ENCODE measurements around the gene CSNK1A1.

CSNK1A1 gene

DNA sequence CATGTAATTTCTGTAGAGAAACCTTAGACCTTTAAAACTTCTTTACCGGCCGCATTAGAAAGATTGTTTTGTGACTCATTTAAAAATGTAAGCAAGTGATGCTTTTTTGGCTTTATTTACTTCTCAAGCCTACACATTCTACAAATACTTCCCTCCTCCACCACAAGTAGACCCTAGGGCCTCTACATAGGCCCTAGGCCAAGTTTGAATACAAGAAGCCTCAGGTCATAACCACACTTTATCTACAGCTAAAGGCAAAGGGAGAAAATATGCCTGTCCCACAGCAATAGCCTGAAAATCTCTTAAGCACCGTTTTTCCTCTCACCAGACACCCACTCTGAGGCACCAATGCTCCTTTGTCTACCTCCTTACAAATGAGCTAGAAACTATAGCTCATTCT lies 53.9 kb downstream of the CSNK1A1 start:
- TF ChIP-seq ZNF274 (IDR thresholded peaks at IDR 0.05; ENCODE audit: low read depth, low read length): no peak

DNA sequence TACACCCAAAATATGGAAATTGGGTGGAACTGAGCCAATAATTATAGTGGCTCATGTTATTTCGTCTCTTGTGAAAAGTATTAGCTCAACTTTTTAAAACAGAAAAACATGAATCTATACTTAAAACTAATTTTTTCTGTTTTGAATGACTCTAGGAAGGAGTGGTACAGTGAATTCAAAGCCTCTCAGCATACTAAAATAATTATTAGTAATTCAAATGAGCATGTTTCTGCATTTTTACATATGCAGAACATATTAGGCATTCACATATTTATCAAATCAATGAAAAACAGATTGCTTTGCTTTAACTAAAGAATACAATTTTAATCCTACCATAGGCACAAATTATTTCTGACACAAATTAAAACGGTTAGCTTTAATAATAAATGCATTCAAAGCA lies 54.3 kb downstream of the CSNK1A1 start:
- no peak for TF ChIP-seq ZNF274 (IDR thresholded peaks at IDR 0.05; ENCODE audit: low read depth, low read length)
- H3K4me3 ChIP-seq (ENCODE audit: low read length): no peak overlapping the region

More for the DNA sequence above, 53.9 kb downstream of the CSNK1A1 start:
- H3K4me3 ChIP-seq (ENCODE audit: low read length): no peak overlapping the region

DNA sequence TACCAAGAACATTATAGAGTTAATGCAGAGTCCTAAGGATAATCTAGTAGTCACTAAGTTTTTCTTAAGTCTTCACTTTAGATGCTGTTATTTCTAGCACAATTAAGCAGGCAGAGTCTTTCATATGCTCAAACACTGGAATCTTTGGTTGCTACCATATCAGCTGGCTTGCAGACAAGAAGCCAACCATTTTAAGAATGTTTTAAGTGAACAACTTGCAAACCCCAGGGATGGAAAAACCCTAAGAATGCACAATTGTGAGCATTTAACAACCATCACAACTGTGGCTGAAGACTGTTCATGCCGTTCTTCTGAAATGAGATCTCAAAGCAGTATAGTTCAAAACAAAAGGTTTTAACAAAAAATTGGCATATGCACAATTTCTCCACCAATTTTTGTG lies 55.1 kb downstream of the CSNK1A1 start:
- H3K4me3 ChIP-seq (ENCODE audit: low read length): no peak overlapping the region
- no peak for TF ChIP-seq ZNF274 (IDR thresholded peaks at IDR 0.05; ENCODE audit: low read depth, low read length)

- TF ChIP-seq ZNF274 (IDR thresholded peaks at IDR 0.05; ENCODE audit: low read depth, low read length): no peak
These were observed 55.6 kb downstream of the CSNK1A1 start for GRCh38 chr5:149495673-149496072.

GRCh38 chr5:149493316-149493715 lies 57.9 kb downstream of the CSNK1A1 start:
- TF ChIP-seq ZNF274 (IDR thresholded peaks at IDR 0.05; ENCODE audit: low read depth, low read length): no peak
- no peak overlapping the region for H3K4me3 ChIP-seq (ENCODE audit: low read length)

More at GRCh38 chr5:149495673-149496072, 55.6 kb downstream of the CSNK1A1 start:
- H3K4me3 ChIP-seq (ENCODE audit: low read length): no peak overlapping the region; the same call in 1 of the 2 replicates

DNA sequence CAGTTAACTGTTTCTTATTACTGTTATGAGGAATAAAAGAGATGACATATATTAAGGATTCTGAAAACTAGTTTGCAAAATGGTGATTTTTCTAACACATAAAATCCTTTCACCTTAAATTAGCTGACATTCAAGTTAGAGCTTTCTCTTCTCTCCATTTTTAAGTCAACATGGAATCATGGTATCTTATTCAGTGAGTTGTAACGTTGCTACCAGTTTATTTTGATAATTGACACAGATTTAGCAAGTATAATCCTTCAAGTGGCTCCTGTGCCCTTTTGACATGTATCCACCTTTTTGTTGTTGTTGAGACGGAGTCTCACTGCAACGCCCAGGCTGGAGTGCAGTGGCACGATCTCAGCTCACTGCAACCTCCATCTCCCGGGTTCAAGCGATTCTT lies 58.5 kb downstream of the CSNK1A1 start:
- H3K4me3 ChIP-seq (ENCODE audit: low read length): no peak overlapping the region
- no peak for TF ChIP-seq ZNF274 (IDR thresholded peaks at IDR 0.05; ENCODE audit: low read depth, low read length)

DNA sequence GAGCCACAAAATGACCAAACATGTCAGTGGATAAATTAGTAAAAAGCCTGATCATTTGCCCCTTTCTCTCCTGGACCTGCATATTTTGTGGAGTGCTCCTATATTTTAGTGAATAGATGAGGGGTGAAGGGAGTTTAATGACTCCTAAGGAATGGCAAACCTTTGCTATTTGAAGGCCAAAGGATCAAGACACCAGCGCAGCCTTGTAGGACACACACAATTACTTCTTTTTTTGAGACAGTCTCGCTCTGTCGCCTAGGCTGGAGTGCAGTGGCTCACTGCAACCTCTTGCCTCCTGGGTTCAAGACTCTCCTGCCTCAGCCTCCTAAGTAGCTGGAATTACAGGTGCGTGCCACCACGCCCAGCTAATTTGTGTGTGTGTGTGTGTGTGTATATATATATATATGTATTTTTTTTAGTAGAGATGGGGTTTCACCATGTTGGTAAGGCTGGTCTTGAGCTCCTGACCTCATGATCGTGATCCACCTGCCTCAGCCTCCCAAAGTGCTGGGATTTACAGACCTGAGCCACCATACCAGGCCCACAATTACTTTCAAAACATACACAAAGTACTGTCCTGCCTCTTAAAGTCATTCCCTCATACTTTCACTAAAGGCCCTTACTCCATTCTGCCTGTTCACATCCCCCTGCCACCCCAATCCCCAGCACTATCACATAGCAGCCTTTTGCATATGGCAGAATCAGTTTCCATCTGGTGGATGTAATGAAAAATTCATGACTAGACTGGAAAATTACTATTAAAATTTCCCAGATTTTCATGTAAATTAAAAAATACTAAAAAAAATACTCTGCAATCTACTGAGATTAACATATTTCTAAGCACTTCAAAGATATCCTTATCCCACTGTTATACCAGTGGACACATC lies 60.4 kb downstream of the CSNK1A1 start:
- no peak overlapping the region for H3K4me3 ChIP-seq (ENCODE audit: low read length)
- no peak for TF ChIP-seq ZNF274 (IDR thresholded peaks at IDR 0.05; ENCODE audit: low read depth, low read length)

DNA sequence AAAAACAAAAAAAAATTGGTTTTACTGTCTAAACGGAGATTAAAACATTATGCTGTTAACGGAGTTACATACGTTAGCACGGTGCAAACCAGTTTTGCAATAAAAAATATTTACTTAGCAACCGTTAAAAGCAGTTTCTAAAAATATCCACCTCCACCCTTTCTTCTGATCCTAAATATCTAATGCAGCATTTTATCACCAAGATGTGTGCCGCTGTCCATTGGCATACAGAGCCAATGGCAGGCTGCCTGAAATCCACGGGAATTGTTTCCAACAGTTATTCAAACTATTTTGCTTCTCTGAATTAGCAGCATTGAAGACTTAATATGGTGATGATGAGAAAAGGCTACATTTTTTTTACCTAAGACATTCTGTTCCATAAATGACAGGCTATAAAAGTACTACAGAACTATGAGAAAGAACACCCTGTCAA lies 61.6 kb downstream of the CSNK1A1 start:
- H3K4me3 ChIP-seq (ENCODE audit: low read length): no peak overlapping the region
- no peak for TF ChIP-seq ZNF274 (IDR thresholded peaks at IDR 0.05; ENCODE audit: low read depth, low read length)

GRCh38 chr5:149488645-149489306 lies 62.5 kb downstream of the CSNK1A1 start:
- no peak for TF ChIP-seq ZNF274 (IDR thresholded peaks at IDR 0.05; ENCODE audit: low read depth, low read length)
- H3K4me3 ChIP-seq (ENCODE audit: low read length): no peak overlapping the region

GRCh38 chr5:149487672-149488071 lies 63.6 kb downstream of the CSNK1A1 start:
- no peak for TF ChIP-seq ZNF274 (IDR thresholded peaks at IDR 0.05; ENCODE audit: low read depth, low read length)
- H3K4me3 ChIP-seq (ENCODE audit: low read length): no peak overlapping the region

GRCh38 chr5:149486726-149487635 lies 64.3 kb downstream of the CSNK1A1 start:
- H3K4me3 ChIP-seq (ENCODE audit: low read length): no peak overlapping the region
- no peak for TF ChIP-seq ZNF274 (IDR thresholded peaks at IDR 0.05; ENCODE audit: low read depth, low read length)

GRCh38 chr5:149485655-149486615 lies 65.3 kb downstream of the CSNK1A1 start:
- no peak for TF ChIP-seq ZNF274 (IDR thresholded peaks at IDR 0.05; ENCODE audit: low read depth, low read length)
- H3K4me3 ChIP-seq (ENCODE audit: low read length): no peak overlapping the region

- TF ChIP-seq ZNF274 (IDR thresholded peaks at IDR 0.05; ENCODE audit: low read depth, low read length): no peak
- no peak overlapping the region for H3K4me3 ChIP-seq (ENCODE audit: low read length)
These were observed 69.8 kb downstream of the CSNK1A1 start for GRCh38 chr5:149481485-149481884.
